ENCODE data around the gene B4GALT4.
"Not testable (repeated sequence)": the region's sequence is repeated elsewhere in the genome, so short reads cannot be mapped to it uniquely, and the experiment has no call there.

The B4GALT4 gene

DNA sequence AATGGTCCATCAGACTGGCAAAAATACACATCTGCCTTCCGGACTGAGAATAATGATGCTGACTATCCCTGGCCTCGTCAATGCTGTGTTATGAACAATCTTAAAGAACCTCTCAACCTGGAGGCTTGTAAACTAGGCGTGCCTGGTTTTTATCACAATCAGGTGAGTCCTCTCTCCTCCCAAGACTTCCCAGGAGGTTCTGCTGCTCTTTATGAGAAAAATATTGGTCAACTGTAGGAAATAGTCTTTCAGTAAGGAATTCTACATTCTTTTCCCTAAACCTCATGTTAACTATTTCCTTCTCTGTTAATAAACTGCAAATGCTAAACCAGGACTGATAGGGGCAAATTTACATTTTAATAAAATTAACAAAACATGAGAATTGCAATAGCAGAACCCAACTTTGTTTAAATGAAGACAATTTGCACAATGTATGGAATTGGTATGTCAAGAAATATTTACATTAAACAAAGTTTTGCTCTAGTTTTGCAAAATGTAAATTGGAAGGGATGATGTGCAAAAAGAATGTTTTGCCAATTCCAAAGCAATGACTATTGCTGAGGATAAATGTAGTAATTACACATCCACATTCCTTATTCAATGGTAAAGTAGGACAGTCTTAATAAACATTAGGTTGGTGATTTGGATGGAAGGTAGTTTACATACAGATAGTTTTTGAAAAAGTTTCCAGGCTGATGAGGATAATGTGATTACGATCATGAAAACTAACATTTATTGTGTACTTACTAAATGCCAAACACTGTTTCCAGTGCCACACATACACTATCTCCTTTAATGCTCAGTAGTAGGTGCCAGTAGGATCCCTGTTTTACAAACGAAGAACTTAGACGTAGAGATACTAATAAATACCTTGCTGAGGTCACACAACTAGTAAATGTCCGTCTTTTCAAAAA, 46.2 kb downstream of the B4GALT4 start:
- DNase-seq, result no peak

DNA sequence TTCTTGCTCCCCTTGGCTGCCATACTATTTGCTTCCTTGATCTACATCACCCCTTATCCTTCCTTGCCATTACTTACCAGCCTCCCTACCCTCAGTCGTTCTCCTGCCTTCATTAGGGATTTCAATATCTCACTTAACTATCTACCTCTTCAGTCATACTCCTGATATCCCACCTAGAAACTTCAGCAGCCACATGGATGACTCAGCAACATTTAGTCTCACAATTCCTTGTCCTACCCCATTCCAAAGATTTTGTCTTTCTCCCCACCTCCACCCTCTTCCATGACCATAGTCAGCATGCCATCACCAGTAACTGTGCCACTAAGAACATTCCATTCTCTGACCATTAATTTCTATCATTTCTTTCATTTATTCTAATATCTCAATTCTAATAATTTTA, 48.9 kb downstream of the B4GALT4 start:
- DNase-seq, result no peak

DNA sequence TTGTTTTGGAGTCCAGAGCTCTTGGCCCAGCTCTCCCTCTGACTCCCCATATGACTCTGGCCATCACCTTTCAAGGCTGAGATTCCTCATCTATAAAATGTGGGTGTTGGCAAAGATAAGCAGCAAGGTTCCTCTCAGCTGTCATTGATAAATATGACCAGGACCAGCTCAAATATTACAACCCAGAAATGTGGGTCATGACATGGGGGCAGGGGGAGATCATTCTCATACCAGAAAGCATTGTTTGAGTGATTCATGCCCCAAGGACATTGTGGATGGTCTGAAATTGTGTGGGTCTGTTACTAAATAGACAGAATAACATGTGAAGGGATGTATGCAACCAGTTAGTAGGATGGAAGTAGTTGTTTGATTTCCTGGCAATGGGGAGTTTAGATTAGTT, 53.4 kb downstream of the B4GALT4 start:
- no peak for DNase-seq

DNA sequence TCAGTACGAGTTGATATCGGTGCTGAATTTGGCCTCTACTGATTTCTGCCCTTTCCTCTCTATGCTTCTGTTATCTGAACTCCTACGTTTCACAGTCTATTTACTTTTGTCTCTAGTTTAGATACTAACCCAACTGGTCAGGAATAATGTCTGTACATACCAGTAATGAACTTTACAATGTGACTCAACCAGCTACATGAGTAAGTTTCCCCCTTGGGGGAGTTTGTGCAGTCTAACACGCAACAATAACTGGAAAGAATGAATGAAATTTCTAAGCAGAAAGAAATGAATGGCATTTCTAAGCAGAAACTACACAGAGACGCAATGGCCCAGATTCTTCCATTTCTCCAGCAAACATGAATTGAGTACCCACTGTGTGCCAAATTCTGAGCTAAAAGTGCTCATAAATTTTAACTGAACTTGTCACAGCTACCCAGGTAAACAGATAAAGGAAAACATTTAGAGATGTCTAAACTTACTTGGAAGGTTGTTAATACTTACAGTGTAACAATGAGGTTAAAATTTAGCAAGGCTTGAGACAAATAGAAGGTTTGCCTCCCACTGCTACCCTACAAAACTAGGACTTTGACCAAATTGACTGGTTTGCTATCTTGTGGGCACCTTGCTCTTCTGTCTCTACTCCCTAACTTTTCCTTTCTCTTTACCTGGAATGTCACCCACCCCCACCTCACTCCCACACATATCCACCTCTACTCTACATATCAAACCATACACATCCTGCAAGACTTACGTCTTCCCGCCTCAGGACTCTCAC, 55.7 kb downstream of the B4GALT4 start:
- DNase-seq, result no peak

DNA sequence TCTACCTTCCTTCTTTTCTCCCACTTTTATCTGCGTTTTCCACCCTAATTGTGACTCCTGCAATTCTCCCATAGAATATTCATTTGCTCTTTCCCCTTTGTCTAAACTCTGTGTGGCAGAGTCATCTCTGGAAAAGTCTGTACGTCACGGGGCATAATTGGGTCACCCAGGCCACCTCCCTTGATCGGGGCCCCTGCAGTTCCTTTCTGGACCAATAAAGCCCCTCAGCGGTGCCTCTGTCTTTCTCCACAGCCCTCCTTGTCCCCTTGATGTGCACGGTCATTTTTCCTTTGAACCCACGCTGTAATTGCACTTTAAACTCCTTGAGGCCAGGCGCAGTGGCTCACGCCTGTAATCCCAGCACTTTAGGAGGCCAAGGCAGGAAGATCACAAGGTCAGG, 56.6 kb downstream of the B4GALT4 start:
- DNase-seq, result no peak

DNA sequence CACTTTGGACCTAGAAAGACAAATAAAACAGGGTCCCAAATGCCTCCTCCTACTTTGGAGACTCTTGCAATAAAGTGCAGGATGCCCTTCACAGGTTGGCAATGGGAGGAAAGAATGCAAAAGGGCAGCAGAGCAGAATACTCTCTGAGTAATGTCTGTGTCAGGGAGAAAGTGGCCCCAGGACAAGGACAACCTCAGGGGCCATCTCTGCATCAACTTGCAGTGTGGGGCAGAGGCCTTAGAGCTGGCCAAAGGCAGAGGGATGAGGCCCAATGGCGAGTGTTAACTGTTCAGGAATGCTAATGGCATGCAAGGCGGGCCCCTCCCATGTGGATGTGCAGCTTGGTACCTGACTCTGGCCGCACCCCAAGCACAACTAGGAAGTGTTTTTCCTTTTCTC, 58.9 kb downstream of the B4GALT4 start:
- DNase-seq, result no peak

DNA sequence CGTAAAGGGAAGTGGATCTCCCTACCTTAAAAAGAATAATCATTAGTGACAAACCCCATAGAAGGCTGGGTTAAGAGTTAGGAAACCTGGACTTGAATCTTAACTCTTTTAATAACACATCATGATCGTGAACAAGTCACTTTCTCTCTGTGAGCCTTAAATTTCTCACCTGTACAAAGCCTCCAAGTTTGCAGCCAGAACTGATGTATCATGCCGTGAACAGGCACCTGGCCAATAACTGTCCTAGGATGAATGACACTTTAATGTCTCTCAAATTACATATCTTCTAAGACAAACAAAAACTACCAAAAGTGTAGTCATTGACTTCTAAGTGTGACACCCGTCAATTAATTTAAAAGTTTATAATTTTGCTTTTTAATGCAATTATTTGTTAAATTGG, 63.4 kb downstream of the B4GALT4 start:
- no peak for DNase-seq

DNA sequence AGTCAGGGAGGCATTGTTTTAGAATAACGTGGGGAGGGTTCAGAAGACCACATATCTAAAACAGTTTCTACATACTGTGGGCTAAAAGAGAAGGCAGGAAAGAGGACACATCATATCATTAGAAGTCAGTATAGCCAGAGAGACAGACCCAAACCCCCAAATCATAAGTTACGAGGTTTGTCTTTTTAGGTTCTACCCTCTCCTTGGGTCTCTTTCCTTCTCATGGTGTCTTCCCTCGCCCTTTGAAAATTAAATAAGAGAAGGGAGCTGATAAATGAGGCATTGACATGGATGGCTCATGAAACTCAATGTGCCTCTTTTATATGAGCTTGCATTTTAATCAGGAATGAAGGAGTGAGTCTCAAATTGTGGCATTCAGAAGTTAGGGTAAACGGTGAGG, 63.9 kb downstream of the B4GALT4 start:
- no peak for DNase-seq

DNA sequence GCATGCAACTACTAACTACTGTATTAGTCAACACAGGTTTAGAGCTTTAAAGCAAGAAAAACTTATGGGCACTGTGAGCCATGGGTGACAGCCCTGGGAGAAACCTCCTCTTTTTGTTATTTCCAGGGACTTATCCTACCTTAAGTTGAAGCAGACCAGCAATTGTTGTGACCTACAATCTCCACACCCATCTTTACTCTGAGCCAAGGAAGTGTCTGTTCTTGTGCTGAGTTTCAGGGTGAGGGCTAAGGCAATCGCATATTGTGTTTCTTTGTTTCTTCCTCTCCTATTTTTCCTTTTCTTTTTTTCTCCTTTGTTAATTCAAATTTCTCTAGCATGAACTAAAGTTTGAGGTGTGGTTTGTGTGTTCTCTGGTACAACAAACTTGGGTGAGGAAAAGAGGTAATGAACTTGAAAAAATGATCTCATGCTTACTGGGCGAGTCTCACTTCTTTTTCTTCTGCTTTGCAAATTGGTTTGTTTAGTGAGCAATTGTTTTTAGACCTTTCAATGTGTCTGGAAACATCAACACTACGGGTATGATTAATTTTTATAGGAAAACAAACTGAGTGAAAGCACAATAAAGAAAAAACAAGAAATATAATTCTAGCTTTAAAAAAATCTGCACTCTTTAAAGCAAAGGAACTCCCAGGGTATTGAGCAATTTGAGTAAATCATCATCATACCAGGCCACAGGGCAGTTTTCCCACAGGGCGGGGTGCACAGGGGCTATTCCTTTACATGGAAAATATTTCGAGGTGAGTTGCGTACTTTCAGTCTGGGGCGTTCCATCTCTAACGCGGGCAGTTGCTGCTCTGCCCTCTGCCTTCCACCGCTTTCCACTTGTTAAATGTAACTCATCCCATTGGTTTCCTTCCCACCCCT, 64.6 kb downstream of the B4GALT4 start:
- DNase-seq, result no peak

DNA sequence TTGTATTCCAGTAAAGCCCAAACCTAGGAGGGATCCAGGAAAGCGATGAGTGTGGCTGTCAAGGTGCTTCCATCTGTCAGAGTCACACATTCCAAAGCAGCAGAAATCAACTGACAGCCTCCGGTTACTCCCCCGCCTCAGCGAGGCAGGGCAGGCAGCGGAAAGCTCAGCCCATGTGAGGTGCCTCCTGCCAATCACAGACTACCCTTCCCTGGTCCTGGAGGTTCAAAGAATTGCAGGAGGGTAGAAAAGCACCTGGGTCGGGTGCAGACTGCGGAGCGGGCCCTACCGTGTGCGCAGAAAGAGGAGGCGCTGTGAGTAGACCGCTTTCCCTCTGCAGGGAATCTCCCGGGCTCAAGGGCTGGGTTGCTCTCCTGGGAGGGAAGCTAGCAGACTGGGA, 67.4 kb downstream of the B4GALT4 start, which contains the start of gene UPK1B:
Gene UPK1B, plus strand, starts transcription at position 274 of the 400 bp plus-strand sequence. CDS start 13,144 bp downstream, outside the sequence.
- no peak for DNase-seq

DNA sequence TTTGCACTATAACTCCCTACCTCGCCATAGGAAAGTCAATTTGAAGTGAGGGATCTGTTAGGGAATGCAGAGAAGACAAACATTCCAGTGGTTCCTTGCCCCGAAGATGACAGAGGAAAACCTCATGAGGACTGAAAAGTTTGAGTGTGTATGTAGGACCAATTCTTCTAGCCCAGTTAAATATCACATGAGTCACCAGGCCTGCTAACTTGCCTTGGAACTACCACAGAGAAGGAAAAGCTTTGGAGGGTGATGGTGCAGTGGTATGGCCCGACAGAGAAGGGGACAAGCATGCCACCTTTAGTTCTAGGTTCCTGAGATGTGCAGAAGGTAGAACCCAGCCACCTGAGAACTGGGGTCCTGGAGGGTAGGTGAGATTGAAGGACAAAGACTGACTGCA, 69.9 kb downstream of the B4GALT4 start:
- no peak for DNase-seq

DNA sequence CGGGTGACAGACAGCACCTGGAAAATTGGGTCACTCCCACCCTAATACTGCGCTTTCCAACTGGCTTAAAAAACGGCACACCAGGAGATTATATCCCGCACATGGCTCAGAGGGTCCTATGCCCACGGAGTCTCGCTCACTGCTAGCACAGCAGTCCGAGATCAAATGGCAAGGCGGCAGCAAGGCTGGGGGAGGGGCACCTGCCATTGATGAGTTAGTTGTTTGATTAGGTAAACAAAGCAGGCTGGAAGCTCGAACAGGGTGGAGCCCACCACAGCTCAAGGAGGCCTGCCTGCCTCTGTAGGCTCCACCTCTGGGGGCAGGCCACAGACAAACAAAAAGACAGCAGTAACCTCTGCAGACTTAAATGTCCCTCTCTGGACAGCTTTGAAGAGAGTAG, 75.9 kb downstream of the B4GALT4 start:
- not testable (repeated sequence) for DNase-seq

Measured in NCI-H1092 (cell line).